HG02759 (cell line): ENCODE measurements around the gene TTC39A.
"Not testable (repeated sequence)": the region's sequence is repeated elsewhere in the genome, so short reads cannot be mapped to it uniquely, and the experiment has no call there.

Source experiments
- ATAC-seq: cut with Tn5 transposase; IDR thresholded peaks from one replicate; pipeline ENCODE4 v1.9.1; 2021; ENCODE audit warnings: mild to moderate bottlenecking, moderate library complexity; ENCODE audit not compliant: unreplicated experiment

Gene TTC39A

DNA sequence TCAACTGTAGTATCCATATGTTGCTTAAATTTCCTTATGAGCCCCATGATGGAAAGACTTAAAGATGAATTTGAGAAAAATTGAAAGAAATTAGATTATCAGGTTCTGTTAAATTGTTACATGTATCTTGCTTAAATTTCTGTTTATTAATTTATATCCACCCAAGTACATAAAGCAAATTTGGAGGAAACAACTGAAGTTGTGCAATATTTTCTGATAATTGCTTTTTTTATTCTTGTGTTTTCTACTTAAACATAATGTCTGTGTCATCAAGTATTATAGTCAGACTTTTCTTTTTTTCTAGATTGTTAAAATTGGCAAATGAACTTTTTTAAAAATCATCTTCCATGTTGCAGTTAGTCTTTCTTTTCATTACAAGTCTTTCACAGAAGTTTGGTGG is 57.4 kb downstream of the TTC39A start:
- ATAC-seq: no peak

DNA sequence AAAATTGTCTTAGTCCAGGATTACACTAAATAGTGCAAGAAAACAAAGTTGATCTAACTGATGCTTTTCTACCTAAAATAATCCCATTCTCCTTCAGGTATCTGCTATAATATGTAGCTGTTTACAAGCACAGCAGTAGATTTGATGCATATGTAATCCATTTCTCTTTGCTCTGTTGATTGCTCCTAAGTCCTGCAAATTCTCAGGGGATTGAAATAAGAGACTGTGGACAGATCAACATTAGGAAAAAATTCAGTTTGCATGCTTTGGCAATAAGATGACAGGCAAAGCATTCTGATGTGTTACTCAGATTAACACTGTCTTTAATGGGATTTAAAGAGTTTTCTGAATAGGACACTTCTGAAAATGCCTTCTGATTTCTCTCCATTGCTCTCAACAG is 59.6 kb downstream of the TTC39A start:
- no peak for ATAC-seq

DNA sequence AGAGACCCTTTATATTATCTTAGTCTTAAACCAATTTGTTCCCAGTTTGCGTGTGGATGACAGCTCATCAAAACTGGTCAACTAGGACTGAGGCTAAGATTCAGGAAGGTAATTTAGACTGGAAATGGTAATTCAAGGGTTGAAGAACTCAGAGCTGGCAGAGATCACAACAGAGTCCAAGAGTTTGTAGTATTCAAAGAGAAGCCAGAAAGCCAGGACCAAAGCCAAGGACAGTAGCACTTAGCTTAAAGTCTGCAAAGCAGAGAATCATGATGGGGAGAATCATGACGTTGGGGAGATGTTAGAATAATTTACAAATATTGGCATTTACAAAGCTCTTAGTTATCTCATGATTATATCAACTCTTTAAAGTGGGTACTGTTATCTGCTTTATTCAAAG is 61.7 kb downstream of the TTC39A start:
- peak; percentile 27 for ATAC-seq

GRCh38 chr1:51266791-51267190 is 63.6 kb downstream of the TTC39A start:
- no peak for ATAC-seq

DNA sequence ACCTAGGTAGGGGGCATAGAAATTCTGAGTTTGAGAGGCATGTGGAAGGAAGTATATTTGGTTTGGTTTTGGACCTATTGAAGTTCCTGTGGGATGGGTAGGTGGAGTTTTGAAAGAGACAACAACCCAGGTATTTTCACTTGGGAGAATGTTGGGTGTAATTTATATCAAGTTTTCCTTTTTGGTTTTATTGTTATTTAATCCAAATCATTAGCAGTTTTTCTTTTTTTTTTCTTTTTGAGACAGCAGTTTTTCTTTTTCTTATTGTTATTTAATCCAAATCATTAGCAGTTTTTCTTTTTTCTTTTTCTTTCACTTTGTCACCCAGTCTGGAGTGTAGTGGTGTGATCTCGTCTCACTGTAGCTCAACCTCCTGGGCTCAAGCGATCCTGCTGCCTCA is 64.2 kb downstream of the TTC39A start:
- ATAC-seq: no peak

- ATAC-seq: no peak
These were observed 64.7 kb downstream of the TTC39A start for GRCh38 chr1:51265618-51266017.

GRCh38 chr1:51264451-51264850 is 65.9 kb downstream of the TTC39A start:
- ATAC-seq: no peak

GRCh38 chr1:51263147-51263877 is 67.0 kb downstream of the TTC39A start:
- ATAC-seq: no peak

- no peak for ATAC-seq
These were observed 75.0 kb downstream of the TTC39A start for GRCh38 chr1:51255331-51255730.

DNA sequence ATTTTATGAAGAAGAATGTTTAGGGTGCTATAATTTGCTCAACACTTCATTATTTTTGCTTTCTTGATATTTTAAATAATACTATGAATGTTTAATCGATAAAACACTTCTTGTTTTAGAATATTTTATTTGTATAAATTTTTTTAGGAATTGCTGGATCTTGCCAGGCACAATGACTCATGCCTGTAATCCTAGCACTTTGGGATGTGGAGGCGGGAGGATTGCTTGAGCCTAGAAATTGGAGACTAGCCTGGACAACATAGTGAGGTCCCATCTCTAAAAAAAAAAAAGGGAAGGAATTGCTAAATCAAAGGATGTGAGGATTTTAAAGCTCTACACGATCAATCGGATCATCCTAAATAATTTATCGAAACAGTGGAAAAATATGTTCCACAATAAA is 76.7 kb downstream of the TTC39A start:
- no peak for ATAC-seq

- no peak for ATAC-seq
These were observed 78.0 kb downstream of the TTC39A start for GRCh38 chr1:51252366-51252765.

- ATAC-seq: not testable (repeated sequence)
These were observed 79.2 kb downstream of the TTC39A start for GRCh38 chr1:51251165-51251564.

GRCh38 chr1:51250729-51251128 is 79.6 kb downstream of the TTC39A start:
- ATAC-seq: not testable (repeated sequence)

GRCh38 chr1:51249445-51249844 is 80.9 kb downstream of the TTC39A start:
- no peak for ATAC-seq

GRCh38 chr1:51247499-51247898 is 82.9 kb downstream of the TTC39A start:
- ATAC-seq: no peak

DNA sequence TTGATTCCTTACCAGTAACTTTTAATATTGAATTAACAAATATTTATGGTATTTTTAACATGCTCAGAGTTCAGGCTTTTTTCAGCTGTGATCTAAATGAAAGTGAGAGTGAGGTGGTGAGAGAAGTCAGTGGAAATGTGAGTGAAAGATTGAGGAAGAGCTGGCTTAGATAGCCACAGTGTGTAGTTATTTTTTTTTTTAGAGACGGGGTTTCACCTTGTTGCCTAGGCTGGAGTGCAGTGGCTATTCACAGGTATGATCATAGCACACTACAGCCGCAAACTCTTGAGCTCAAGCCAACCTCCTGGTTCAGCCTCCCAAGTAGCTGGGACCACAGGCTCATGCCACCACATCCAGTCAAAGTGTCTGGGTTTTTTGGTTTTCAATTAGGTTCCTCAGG is 83.3 kb downstream of the TTC39A start:
- ATAC-seq: peak; percentile 74

- no peak for ATAC-seq
These were observed 87.8 kb downstream of the TTC39A start for GRCh38 chr1:51242546-51242945.

- no peak for ATAC-seq
These were observed 89.2 kb downstream of the TTC39A start for GRCh38 chr1:51241119-51241518.

DNA sequence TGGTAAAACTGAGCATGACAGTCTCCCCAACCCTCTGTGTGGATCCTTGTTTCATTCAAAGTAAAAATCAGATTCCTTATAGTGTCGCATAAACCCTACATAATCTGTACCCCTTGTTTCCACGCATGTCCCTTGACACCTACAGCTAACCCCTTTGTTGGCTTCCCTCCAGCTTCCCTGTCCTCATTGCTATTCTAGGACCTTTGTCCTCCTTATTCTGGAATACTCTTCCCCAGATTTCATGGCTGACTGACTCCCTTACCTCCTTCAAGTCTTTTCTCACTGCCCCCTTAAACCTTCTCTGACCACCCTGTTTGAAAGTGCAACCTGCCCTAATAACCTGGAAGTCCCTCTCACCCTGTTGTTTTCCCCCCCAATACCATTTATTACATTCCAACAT is 90.3 kb downstream of the TTC39A start:
- ATAC-seq: no peak

GRCh38 chr1:51238034-51238403 is 92.3 kb downstream of the TTC39A start:
- ATAC-seq: no peak

DNA sequence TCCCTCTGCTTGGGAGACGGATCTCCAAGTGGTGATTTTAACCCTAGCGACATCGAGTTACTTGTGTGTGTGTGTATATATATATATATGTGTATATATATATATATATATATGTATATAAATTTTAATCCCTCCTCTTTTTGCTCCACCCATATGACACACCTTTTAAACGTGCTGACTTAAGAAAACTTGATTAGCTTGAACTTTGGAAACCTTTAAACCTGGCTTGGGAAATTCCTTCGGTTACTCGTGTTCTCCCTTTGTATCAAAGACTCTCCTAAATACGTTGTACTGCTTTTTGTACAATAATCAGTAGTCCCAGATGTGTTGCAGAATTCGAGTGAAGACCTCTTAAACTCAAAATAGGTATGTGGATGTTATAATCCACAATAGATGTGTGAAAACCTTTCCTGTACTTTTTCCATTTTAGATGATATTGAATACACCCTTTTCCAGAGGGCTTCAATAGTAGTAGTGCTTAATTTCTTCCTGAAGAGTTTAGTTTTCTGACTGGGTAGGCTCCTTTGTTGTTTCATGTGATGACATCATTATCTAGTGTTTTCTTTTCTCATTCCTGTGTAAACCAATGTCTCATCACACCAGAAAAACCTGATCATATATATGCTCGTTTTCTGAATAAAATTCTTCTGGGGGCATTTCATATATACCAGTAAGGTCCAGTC is 92.9 kb downstream of the TTC39A start:
- no peak for ATAC-seq
